Esophagus squamous epithelium (tissue), 5 donors: ENCODE measurements around the gene FAM110D. TPM values are rescaled to one million over a fixed set of nuclear protein-coding genes. Genes with fewer than 3 reads are reported as not detected.
A peak's percentile ranks its signal among the peaks of the same experiment; 100 is the strongest.

Experiments used
- DNase-seq: peaks from one replicate; lab custom pipeline; 2025; lab: John Stamatoyannopoulos, UW
- H3K27ac ChIP-seq, 4 donors: fragments of 200-600 bp; sonication (generic); one replicate each; pipeline ENCODE4 v1.5.1; 2016 to 2019; ENCODE audit warnings: mild to moderate bottlenecking in 1 of 4
- H3K27me3 ChIP-seq, 4 donors: fragments of 200-600 bp; sonication (generic); 1 replicate in 3 of 4; 2 replicates in 1 of 4; pipeline versions ENCODE4 v1.5.1 to v1.6.0; 2017 to 2021; ENCODE audit warnings: antibody characterized with exemption in 1 of 4
- H3K36me3 ChIP-seq, 3 donors: fragments of 200-600 bp; sonication (generic); one replicate each; pipeline ENCODE4 v1.5.1; 2016 to 2019
- H3K4me1 ChIP-seq, 3 donors: fragments of 200-600 bp; sonication (generic); one replicate each; pipeline ENCODE4 v1.5.1; 2017 to 2019
- H3K4me3 ChIP-seq, 4 donors: fragments of 200-600 bp; sonication (generic); 1 replicate in 3 of 4; 2 replicates in 1 of 4; pipeline ENCODE4 v1.5.1; 2016 to 2019; ENCODE audit warnings: mild to moderate bottlenecking in 2 of 4, moderate library complexity in 1 of 4
- H3K9me3 ChIP-seq, 3 donors: fragments of 200-600 bp; sonication (generic); one replicate each; pipeline ENCODE4 v1.5.1; 2016 to 2019
- CTCF ChIP-seq, 6 experiments: fragments of 450-650 bp in 4 of 6; fragments of 200-600 bp in 2 of 6; sonication (generic) in 2 of 6; IDR thresholded peaks; one replicate each; pipeline ENCODE4 v1.5.1; 2016 to 2019; ENCODE audit warnings: antibody characterized with exemption in 6 of 6, mild to moderate bottlenecking in 4 of 6, moderate library complexity in 4 of 6
- POLR2A ChIP-seq, 4 donors: fragments of 450-650 bp; IDR thresholded peaks; one replicate each; pipeline ENCODE4 v1.6.1; 2017; ENCODE audit warnings: antibody characterized with exemption in 4 of 4, mild to moderate bottlenecking in 4 of 4, moderate library complexity in 3 of 4
- WGBS, 2 donors: methylation state at CpG; one replicate each; pipeline ENCODE4 v1.1.5; 2018; 5-methylcytosine and 5-hydroxymethylcytosine counted together
- intact Hi-C: fragments of 100-400 bp; cut with DNase I; formaldehyde crosslinking; loops from one replicate; pipeline ENCODE4 v1.15.0; 2022
- total RNA-seq, 4 donors: library from RNA; depleted of rRNA; stranded (reverse); fragments of >200 nt; gene quantifications; one replicate each; pipeline ENCODE4 v1.1.0, GENCODE V29; 2016
- donor health status: DM: yes; HTN: yes; CAD: no.

Gene FAM110D
- total RNA-seq, 4 donors from 2014 or later: 0.23 to 5.1 (median 2.0) TPM

- Histone ChIP-seq H3K27ac (no peak overlapping the region), H3K4me3 (no peak overlapping the region), H3K27me3 (no peaks in the 10 kb centered on the region), H3K9me3 (no peaks in the 10 kb centered on the region), H3K36me3 (peaks cover 0 to 15% (median 0%) of the 10 kb centered on the region in 3 donors), H3K4me1 (peaks cover 8 to 35% (median 9%) of the 10 kb centered on the region in 3 donors)
- TF ChIP-seq POLR2A (IDR thresholded peaks at IDR 0.05) (no peak), CTCF (IDR thresholded peaks at IDR 0.05) (no peak)
- no peak for DNase-seq
- intact Hi-C loops: no loop called here
- 89 to 91% methylated on average over 5 to 7 of the region's 8 CpGs for whole genome bisulfite sequencing, 2 donors
Measured at GRCh38 chr1:26175346-26175745, 16.5 kb downstream of the FAM110D start.

GRCh38 chr1:26177182-26177684, 18.4 kb downstream of the FAM110D start, which contains the start of gene CNKSR1:
TSS of gene CNKSR1 (plus strand) at chr1:26177491. CDS start at chr1:26177548, 57 bp downstream.
- Histone ChIP-seq H3K27me3 (no peaks in the 10 kb centered on the region), H3K4me1 (peaks cover 4 to 41% (median 12%) of the 10 kb centered on the region in 3 donors), H3K27ac (peak within 1 kb of the TSS; percentile 54 to 85 (median 84)), H3K36me3 (peaks cover 0 to 15% (median 0%) of the 10 kb centered on the region in 3 donors), H3K9me3 (no peaks in the 10 kb centered on the region), H3K4me3 (peak within 1 kb of the TSS; percentile 33 to 64 (median 47))
- intact Hi-C loops: no loop called here
- 14 to 32% methylated on average over 4 to 5 of the region's 21 CpGs for WGBS, 2 donors
- DNase-seq: no peak
- TF ChIP-seq CTCF (IDR thresholded peaks at IDR 0.05) (peak in 2 of 6 experiments; percentile 9 to 46), POLR2A (IDR thresholded peaks at IDR 0.05) (no peak)

GRCh38 chr1:26180010-26180506, 21.2 kb downstream of the FAM110D start:
- H3K4me1 ChIP-seq: peaks cover 4 to 45% (median 12%) of the 10 kb centered on the region in 3 donors
- TF ChIP-seq CTCF (IDR thresholded peaks at IDR 0.05) (no peak), POLR2A (IDR thresholded peaks at IDR 0.05) (no peak)
- peaks cover 0 to 43% (median 3%) of the 10 kb centered on the region in 3 donors for H3K36me3 ChIP-seq
- H3K4me3 ChIP-seq: no peak overlapping the region
- no peaks in the 10 kb centered on the region for H3K9me3 ChIP-seq
- no peak overlapping the region for H3K27ac ChIP-seq
- no peak for DNase-seq
- no peaks in the 10 kb centered on the region for H3K27me3 ChIP-seq
- WGBS, 2 donors: 66 to 80% methylated on average over 2 to 4 of the region's 4 CpGs
- intact Hi-C loops: no loop called here

GRCh38 chr1:26181586-26182382, 22.9 kb downstream of the FAM110D start:
- WGBS, 2 donors: 44 to 62% methylated on average over 6 to 8 of the region's 9 CpGs

More at GRCh38 chr1:26181586-26182382, 22.9 kb downstream of the FAM110D start:
- no peak for DNase-seq
- H3K4me3 ChIP-seq: no peak overlapping the region
- peaks cover 0 to 60% (median 3%) of the 10 kb centered on the region in 3 donors for H3K36me3 ChIP-seq
- H3K27me3 ChIP-seq: no peaks in the 10 kb centered on the region
- H3K4me1 ChIP-seq: peaks cover 4 to 44% (median 12%) of the 10 kb centered on the region in 3 donors
- intact Hi-C loops: no loop called here
- TF ChIP-seq CTCF (IDR thresholded peaks at IDR 0.05): no peak
- no peak for TF ChIP-seq POLR2A (IDR thresholded peaks at IDR 0.05)
- H3K9me3 ChIP-seq: no peaks in the 10 kb centered on the region
- peak overlapping the region; percentile 46 to 74 (median 60) for H3K27ac ChIP-seq
